Caco-2 (cell line): Measurements from ENCODE around the gene PDZD7. TPM values are rescaled to one million over a fixed set of nuclear protein-coding genes. Genes with fewer than 3 reads are reported as not detected.

ENCODE experiments used
- BruUV-seq: library from RNA; stranded (reverse); fragments of 400-500 nt; replicated peaks from 2 replicates; lab custom pipeline; 2021; lab: Mats Ljungman, UMichigan
- CTCF ChIA-PET: fragments of 300-600 bp; sonication (Branson Sonifier 250); formaldehyde crosslinking; loops from one replicate; lab custom pipeline; 2022; ENCODE audit warnings: antibody characterized with exemption; lab: Charles Lee
- POLR2A ChIA-PET: fragments of 300-600 bp; sonication (Branson Sonifier 250); formaldehyde crosslinking; loops from one replicate; lab custom pipeline; 2022; ENCODE audit warnings: antibody characterized with exemption; lab: Charles Lee
- DNase-seq, 2 experiments: peaks; one replicate each; pipeline versions ENCODE4 v3.0.0 to v3.0.0-alpha.2; 2020 to 2022
- H3K27me3 ChIP-seq: replicated peaks from 2 replicates; pipeline ENCODE4 v1.6.0; 2011; ENCODE audit warnings: low read length; ENCODE audit not compliant: control insufficient read depth, insufficient read depth
- H3K36me3 ChIP-seq: 2 replicates; pipeline ENCODE4 v1.5.1; 2011; ENCODE audit warnings: low read length; ENCODE audit not compliant: control insufficient read depth, insufficient read depth
- H3K4me1 ChIP-seq: fragments of 250-450 bp; sonication (Bioruptor Pico); 2 replicates; pipeline ENCODE4 v1.5.1; 2020; ENCODE audit warnings: mild to moderate bottlenecking
- H3K4me3 ChIP-seq: 2 replicates; pipeline ENCODE4 v1.5.1; 2011; ENCODE audit warnings: low read depth, mild to moderate bottlenecking, control low read depth, low read length
- H3K9me3 ChIP-seq: fragments of 250-450 bp; sonication (Bioruptor Pico); 2 replicates; pipeline ENCODE4 v1.5.1; 2020; ENCODE audit warnings: mild to moderate bottlenecking, moderate library complexity
- H3K27ac Mint-ChIP-seq: one replicate; pipeline ENCODE4 v1.8.0; 2022; ENCODE audit warnings: mixed read lengths; ENCODE audit not compliant: unreplicated experiment
- H3K27me3 Mint-ChIP-seq: one replicate; pipeline ENCODE4 v1.8.0; 2022; ENCODE audit warnings: mixed read lengths; ENCODE audit not compliant: insufficient read depth, unreplicated experiment
- H3K36me3 Mint-ChIP-seq: one replicate; pipeline ENCODE4 v1.8.0; 2022; ENCODE audit warnings: mild to moderate bottlenecking, mixed read lengths; ENCODE audit not compliant: insufficient read depth, unreplicated experiment
- H3K4me1 Mint-ChIP-seq: one replicate; pipeline ENCODE4 v1.8.0; 2022; ENCODE audit warnings: low read depth, mixed read lengths; ENCODE audit not compliant: unreplicated experiment
- H3K4me3 Mint-ChIP-seq: one replicate; pipeline ENCODE4 v1.8.0; 2022; ENCODE audit warnings: mild to moderate bottlenecking, moderate library complexity, mixed read lengths; ENCODE audit not compliant: unreplicated experiment
- H3K9me3 Mint-ChIP-seq: one replicate; pipeline ENCODE4 v1.8.0; 2022; ENCODE audit warnings: mixed read lengths; ENCODE audit not compliant: unreplicated experiment
- CTCF ChIP-seq, 2 experiments: fragments of 200-600 bp in 1 of 2; IDR thresholded peaks; 1 replicate in 1 of 2; 2 replicates in 1 of 2; pipeline versions ENCODE4 v1.5.1 to v1.8.0; 2011 to 2022; ENCODE audit warnings: antibody characterized with exemption in 1 of 2, control low read depth in 1 of 2, inconsistent platforms in 1 of 2, low read depth in 1 of 2, low read length in 1 of 2, mild to moderate bottlenecking in 1 of 2, moderate library complexity in 1 of 2; ENCODE audit not compliant: insufficient read depth in 1 of 2, severe bottlenecking in 1 of 2, unreplicated experiment in 1 of 2
- intact Hi-C: fragments of 100-400 bp; cut with micrococcal nuclease; formaldehyde crosslinking; loops from one replicate; pipeline ENCODE4 v1.10.0; 2022; ENCODE audit not compliant: unreplicated experiment
- total RNA-seq: library from RNA; stranded (reverse); gene quantifications from 2 replicates; pipeline ENCODE4 v1.2.3, GENCODE V29; 2022

The PDZD7 gene
- total RNA-seq, 1 experiment from 2014 or later: 1.5 TPM

GRCh38 chr10:101007915-101008822 lies 22.8 kb downstream of the PDZD7 start:
- TF ChIP-seq CTCF (IDR thresholded peaks at IDR 0.05; ENCODE audit: insufficient read depth in 1 of 2, low read depth in 1 of 2, low read length in 1 of 2, severe bottlenecking in 1 of 2, unreplicated experiment in 1 of 2): no peak
- Mint-ChIP-seq H3K27me3 (no peaks in the 10 kb centered on the region), H3K27ac (no peak overlapping the region), H3K4me3 (no peak overlapping the region), H3K4me1 (peaks cover 5% of the 10 kb centered on the region), H3K9me3 (no peaks in the 10 kb centered on the region), H3K36me3 (peaks cover 6% of the 10 kb centered on the region)
- no peak for DNase-seq
- BruUV-seq: no TSS peak
- no peaks in the 10 kb centered on the region for H3K27me3 ChIP-seq
- CTCF ChIA-PET: interaction anchor here (0.7 kb wide), 1 partner anchor 11 kb away, joined by 5 read pairs; no protein-coding TSS in a partner anchor
- peaks cover 2% of the 10 kb centered on the region for H3K36me3 ChIP-seq
- H3K9me3 ChIP-seq: no peaks in the 10 kb centered on the region
- intact Hi-C loops: no loop called here
- H3K4me3 ChIP-seq: no peak overlapping the region
- POLR2A ChIA-PET: interaction anchor here (0.6 kb wide), 1 partner anchor 98 kb away, joined by 6 read pairs; no protein-coding TSS in a partner anchor
- no peaks in the 10 kb centered on the region for H3K4me1 ChIP-seq

- no peak overlapping the region for H3K4me3 Mint-ChIP-seq
- H3K27me3 ChIP-seq: no peaks in the 10 kb centered on the region
- H3K36me3 Mint-ChIP-seq: peaks cover 11% of the 10 kb centered on the region
- intact Hi-C loops: no loop called here
- no peaks in the 10 kb centered on the region for H3K9me3 ChIP-seq
- CTCF ChIA-PET: interaction anchor here (0.7 to 0.8 kb wide), 3 partner anchors 10 to 155 kb away, joined by 3 to 5 read pairs (median 5); no protein-coding TSS in a partner anchor
- H3K9me3 Mint-ChIP-seq: no peaks in the 10 kb centered on the region
- no peaks in the 10 kb centered on the region for H3K27me3 Mint-ChIP-seq
- H3K4me1 ChIP-seq: no peaks in the 10 kb centered on the region
- TF ChIP-seq CTCF (IDR thresholded peaks at IDR 0.05; ENCODE audit: insufficient read depth in 1 of 2, low read depth in 1 of 2, low read length in 1 of 2, severe bottlenecking in 1 of 2, unreplicated experiment in 1 of 2): no peak
- BruUV-seq: no TSS peak
- POLR2A ChIA-PET: interaction anchor here (0.6 kb wide), 1 partner anchor 23 kb away, joined by 5 read pairs; no protein-coding TSS in a partner anchor
- no peak overlapping the region for H3K4me3 ChIP-seq
- H3K27ac Mint-ChIP-seq: no peak overlapping the region
- DNase-seq: no peak
- no peaks in the 10 kb centered on the region for H3K4me1 Mint-ChIP-seq
- peaks cover 2% of the 10 kb centered on the region for H3K36me3 ChIP-seq
Observed at GRCh38 chr10:101007099-101007711, 23.7 kb downstream of the PDZD7 start.

- Mint-ChIP-seq H3K9me3 (no peaks in the 10 kb centered on the region), H3K27ac (no peak overlapping the region), H3K27me3 (no peaks in the 10 kb centered on the region), H3K4me1 (no peaks in the 10 kb centered on the region), H3K36me3 (peaks cover 11% of the 10 kb centered on the region), H3K4me3 (no peak overlapping the region)
- no peak for TF ChIP-seq CTCF (IDR thresholded peaks at IDR 0.05; ENCODE audit: insufficient read depth in 1 of 2, low read depth in 1 of 2, low read length in 1 of 2, severe bottlenecking in 1 of 2, unreplicated experiment in 1 of 2)
- no peaks in the 10 kb centered on the region for H3K4me1 ChIP-seq
- H3K36me3 ChIP-seq: peaks cover 2% of the 10 kb centered on the region
- H3K27me3 ChIP-seq: no peaks in the 10 kb centered on the region
- TSS peak; percentile 15 for BruUV-seq
- DNase-seq: no peak
- CTCF ChIA-PET: interaction anchor here (0.8 kb wide), 1 partner anchor 9 kb away, joined by 3 read pairs; no protein-coding TSS in a partner anchor
- H3K9me3 ChIP-seq: no peaks in the 10 kb centered on the region
- intact Hi-C loops: no loop called here
- no peak overlapping the region for H3K4me3 ChIP-seq
- POLR2A ChIA-PET: interaction anchor here (0.6 kb wide), 1 partner anchor 24 kb away, joined by 5 read pairs; no protein-coding TSS in a partner anchor
Observed at GRCh38 chr10:101006593-101007098, 24.3 kb downstream of the PDZD7 start.
